GM12892 (cell line): Measurements from ENCODE around the gene GREB1.

Experiments used
- DNase-seq: peaks from one replicate; pipeline ENCODE4 v3.0.0; 2011; ENCODE audit not compliant: insufficient read length
- FAIRE-seq: peaks from 2 replicates; lab custom pipeline; 2011; peaks lifted over from hg19 to GRCh38; lab: Jason Lieb, UNC
- POLR2A ChIP-seq: IDR thresholded peaks from 2 replicates; pipeline ENCODE4 v1.6.1; 2011; ENCODE audit warnings: low read depth, low read length, control low read depth
- POLR2AphosphoS5 ChIP-seq: IDR thresholded peaks from 2 replicates; pipeline ENCODE4 v1.6.1; 2011; ENCODE audit warnings: low read depth, low read length, control low read depth
- TAF1 ChIP-seq: IDR thresholded peaks from 2 replicates; pipeline ENCODE4 v1.6.1; 2011; ENCODE audit warnings: low read depth, mild to moderate bottlenecking, control low read depth, low read length, borderline replicate concordance

The GREB1 gene

DNA sequence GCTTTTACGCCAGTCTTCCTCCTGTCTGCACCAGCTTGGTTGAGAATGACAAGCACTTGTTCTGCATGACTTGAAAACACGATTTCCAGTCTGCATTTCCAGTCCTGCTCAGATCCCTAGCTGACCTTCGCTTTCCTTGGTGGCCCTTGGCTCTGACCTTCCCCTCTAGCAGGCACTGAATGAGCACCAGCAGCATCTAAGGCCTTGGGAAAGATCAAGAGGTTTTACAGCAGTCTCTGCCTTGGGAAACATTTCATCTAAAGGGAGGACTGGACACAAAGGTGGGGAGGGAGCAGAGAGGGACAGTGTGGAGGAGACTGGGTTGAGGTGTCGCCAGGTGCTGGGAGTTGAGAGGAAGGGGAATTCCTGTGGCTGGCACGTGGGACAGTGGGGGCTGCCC, 105.7 kb downstream of the GREB1 start:
- TF ChIP-seq POLR2AphosphoS5 (no peak), TAF1 (no peak), POLR2A (no peak)
- DNase-seq (no peak), FAIRE-seq (no peak)

DNA sequence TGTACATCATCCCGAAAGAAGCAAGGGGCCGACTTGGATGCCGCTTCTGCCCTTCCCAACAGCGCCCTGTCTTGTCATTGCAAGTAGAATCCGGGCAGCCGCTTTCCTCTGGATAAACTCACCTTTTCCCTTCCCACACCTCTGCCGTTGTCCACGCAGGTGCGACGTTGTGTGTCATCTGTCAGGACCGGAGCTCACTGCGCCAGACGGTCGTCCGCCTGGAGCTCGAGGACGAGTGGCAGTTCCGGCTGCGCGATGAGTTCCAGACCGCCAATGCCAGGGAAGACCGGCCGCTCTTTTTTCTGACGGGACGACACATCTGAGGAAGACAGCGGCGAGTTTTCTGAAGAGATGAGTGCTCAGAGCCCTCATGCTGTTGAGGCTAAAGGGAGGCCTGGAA, 106.3 kb downstream of the GREB1 start:
- FAIRE-seq, result no peak
- TF ChIP-seq TAF1, result no peak
- no peak for TF ChIP-seq POLR2A
- no peak for TF ChIP-seq POLR2AphosphoS5
- DNase-seq, result no peak

DNA sequence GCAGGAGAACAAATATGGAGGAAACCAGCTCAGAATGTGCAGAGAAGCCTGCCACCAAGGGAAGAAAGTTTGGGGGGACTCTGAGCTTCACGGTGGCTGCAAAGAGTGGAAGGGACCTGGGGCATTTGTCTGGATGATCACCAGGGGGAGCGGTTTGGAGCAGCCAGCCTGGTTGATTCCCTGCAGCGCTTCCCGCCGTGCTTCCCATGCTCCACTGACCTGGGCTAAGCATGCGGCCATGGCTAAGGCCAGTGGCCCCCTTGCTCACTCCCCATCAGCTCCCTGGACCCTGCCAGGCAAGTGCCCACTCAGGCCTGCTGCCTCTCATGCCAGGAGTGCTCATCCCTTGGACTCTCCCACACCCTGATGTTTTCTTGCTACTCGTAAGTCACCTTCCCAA, 109.1 kb downstream of the GREB1 start:
- DNase-seq (no peak), FAIRE-seq (no peak)
- TF ChIP-seq POLR2A, result no peak
- no peak for TF ChIP-seq POLR2AphosphoS5
- TF ChIP-seq TAF1, result no peak

DNA sequence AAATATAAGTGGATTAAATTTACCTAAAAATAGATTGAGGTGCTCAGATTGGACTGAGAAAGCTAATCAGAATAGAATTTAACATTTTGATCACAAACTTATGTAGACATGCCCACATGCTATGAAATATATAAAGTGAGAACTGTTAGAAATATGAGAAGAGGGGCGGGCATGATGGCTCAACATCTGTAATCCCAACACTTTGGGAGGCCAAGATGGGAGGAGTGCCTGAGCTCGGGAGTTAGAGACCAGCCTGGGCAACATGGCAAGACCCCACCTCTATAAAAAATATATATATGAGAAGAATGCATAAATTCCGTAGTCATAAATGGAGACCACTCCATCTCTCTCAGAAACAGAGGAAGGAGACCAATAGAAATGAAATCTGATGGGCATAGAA, 110.4 kb downstream of the GREB1 start:
- no peak for DNase-seq
- no peak for FAIRE-seq
- TF ChIP-seq POLR2A (no peak), POLR2AphosphoS5 (no peak), TAF1 (no peak)

DNA sequence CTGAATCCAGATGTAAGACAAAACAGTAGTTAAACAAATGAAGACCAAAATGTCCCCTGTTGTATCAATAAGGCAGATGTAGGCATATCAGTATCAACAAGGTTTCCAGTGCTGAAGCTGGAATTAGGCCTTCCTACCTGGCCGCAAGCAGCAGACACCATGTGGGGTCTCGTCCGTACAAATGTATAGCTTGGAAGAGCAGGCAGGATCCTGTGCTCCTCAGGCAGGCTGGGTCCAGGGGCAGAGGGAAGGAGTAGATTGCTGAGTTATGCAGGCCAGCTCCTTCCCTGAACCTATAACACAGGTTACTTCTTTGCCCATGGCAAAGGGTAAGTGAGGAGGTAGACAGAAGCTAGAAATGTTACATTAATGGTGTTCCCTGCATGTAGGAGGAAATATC, 112.7 kb downstream of the GREB1 start:
- FAIRE-seq (no peak), DNase-seq (no peak)
- TF ChIP-seq POLR2A (no peak), POLR2AphosphoS5 (no peak)

DNA sequence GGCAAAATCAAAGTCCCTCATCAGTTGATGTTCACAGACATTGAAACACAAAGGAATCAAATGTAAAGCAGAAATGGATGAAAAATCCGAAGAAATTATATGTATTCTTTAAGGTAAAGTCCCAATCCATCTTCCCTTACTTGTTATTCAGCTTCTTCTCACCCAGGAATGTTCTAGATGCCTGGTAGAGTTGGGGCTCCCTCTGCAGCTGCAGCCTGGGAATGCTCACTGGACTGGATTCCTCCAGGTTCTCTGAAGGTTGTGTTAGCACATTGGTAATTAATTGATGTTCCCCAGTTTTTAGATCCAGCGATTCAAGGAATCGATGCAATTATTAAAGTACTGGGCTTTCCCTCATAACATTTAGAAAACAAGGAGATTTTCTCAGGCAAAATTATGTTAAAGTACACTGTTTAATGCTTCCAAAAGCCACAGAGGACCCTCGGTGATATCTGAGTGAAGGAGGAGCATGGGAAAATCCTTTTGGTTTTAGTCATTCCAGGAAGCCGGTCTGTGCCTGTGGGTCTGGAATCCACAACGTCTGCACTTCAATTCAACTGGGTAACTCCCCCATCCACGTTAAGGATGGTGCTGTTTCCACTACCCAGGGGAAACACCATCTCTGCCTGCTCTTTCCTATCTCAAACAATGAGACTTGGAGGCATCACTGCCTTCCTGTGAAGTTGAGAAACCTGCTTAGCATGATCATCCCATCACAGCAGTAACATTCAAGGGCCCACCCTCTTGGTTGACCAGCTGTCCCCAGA, 114.2 kb downstream of the GREB1 start:
- DNase-seq, result no peak
- TF ChIP-seq POLR2AphosphoS5 (no peak), POLR2A (no peak), TAF1 (no peak)
- FAIRE-seq, result no peak

DNA sequence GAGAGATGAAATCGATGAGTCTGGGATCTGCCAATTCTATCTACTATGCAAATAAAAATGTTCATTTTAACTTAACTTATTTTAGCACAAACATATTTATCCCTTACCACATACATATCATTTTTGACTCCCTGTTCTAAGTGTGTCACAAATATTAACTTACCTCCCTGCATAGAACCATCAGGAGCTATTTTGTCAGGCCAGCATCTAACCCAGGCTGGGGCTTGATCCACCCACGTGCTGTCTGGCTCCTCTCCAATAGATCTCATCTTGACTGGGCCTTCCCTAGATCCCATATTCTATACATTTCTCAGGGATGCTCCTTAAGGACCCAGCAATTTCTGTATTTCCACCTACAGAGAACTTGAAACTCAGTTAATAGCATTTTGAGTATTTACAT, 115.2 kb downstream of the GREB1 start:
- DNase-seq, result no peak
- no peak for FAIRE-seq
- no peak for TF ChIP-seq POLR2A
- TF ChIP-seq TAF1, result no peak
- TF ChIP-seq POLR2AphosphoS5, result no peak

DNA sequence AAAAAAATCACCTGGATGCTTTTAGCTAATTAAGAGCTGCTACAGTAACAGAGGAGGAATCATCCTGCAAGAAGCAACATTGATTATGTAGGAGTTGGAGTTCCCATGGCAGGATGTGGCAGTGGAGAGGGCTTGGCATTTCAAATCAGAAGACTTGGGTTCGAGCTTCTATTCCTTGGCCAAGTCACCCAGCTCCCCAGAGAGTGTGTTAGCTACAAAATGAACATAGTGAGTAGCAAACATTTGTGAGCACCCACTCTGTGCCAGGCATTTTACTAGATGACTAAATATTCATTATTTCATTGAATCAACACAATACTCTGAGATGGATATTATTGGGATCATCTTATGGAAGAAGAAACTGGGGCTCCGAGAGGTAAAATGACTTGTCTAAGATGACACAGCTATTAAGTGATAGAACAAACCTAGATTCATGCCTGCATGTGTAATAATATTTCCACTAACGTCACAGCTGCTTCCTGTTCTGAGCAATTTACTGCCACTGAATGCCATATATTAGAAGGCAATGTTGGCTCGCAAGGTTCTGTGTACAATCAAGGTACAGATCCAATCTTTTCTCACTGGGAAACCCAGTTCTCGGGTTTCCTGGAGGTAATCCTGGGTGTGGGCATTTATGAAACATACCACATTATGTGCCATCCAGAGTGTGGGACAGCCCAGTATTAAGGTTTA, 118.2 kb downstream of the GREB1 start:
- DNase-seq (no peak), FAIRE-seq (no peak)
- no peak for TF ChIP-seq TAF1
- no peak for TF ChIP-seq POLR2AphosphoS5
- no peak for TF ChIP-seq POLR2A

DNA sequence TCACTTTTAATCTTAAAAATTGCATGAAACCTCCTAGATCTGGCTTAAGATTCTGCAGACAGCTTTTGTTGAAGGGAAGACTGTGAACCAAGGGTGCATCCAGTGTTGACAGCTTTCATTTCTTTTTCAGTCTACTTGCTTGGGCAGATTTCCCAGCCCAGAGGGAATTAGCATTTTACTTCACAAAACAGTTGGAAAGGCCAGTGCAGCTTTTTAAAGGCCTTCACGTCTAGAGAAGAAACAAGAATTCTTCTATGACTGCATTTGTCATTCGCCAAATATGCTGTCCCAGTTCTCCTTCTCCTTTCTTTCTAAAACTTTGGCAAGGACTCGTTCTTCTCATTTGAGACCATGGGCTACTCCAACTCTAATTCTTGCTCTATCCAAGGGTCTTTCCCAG, 118.7 kb downstream of the GREB1 start:
- DNase-seq, result no peak
- TF ChIP-seq POLR2A, result no peak
- TF ChIP-seq TAF1, result no peak
- no peak for TF ChIP-seq POLR2AphosphoS5

DNA sequence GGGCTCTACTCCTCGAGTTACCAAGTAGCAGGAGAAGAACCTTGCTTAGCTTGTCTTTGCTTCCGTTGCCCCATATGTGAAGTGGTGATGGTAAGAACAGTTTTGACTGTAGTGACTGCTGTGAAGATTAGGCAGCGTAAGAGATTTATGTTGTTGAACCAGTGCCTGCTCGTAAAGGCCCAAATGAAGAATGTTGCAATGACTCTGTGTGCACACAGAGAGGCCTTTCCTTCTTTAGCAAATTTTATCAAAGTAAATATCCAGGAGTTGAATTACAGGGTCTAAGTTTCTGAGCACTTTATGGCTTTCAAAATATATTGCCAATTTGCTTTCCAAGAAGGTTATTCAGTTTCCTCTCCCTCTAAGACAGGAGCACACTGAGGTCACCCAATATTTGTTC, 121.7 kb downstream of the GREB1 start:
- no peak for DNase-seq
- TF ChIP-seq TAF1 (no peak), POLR2A (no peak), POLR2AphosphoS5 (no peak)

More for the DNA sequence above, 118.7 kb downstream of the GREB1 start:
- no peak for FAIRE-seq

DNA sequence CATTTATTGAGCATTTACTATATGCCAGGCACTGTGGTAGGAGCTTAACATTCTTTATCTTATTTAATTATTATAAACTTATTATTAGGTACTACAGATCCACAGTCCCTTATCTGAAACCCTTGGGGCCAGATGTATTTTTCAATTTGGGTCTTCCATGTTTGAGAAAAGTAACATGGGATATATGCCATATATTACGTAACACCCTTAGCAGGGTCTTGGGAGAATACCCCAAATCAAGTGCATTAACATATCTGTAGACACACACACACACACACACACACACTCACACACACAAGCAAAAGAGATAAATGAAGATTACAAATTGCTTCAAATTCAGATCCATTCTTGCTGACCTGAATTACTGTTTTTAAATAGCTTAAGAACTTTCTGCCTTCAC, 122.4 kb downstream of the GREB1 start:
- no peak for FAIRE-seq
- no peak for DNase-seq
- TF ChIP-seq POLR2A (no peak), POLR2AphosphoS5 (no peak), TAF1 (no peak)

More for the DNA sequence above, 121.7 kb downstream of the GREB1 start:
- no peak for FAIRE-seq

DNA sequence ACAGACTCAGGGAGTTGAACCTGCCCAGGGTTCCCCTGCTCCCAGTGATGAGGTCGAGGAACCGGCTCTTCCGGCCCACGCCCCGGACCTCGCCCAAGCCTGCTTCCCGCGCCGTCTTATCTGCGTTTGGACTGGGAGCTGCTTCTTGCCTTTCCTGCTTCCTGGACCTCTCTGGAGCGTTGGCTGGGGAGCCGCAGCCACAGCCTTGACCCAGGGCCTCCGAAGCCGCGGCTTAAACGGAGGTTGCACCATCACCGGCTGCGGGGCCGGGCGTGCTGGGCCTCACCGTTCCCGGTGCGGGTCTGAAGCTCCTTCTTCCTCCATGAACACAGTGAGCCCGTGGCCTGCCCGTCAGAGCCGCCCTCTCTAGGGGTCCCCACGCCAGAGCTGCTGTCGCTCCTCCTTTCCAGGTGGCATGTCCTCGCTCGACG, 122.8 kb downstream of the GREB1 start:
- DNase-seq (no peak), FAIRE-seq (no peak)
- TF ChIP-seq POLR2A (no peak), POLR2AphosphoS5 (no peak), TAF1 (no peak)
